ENCODE results near the gene TMUB1. TPM values are rescaled to one million over a fixed set of nuclear protein-coding genes. Genes with fewer than 3 reads are reported as not detected.

TMUB1 gene
- polyA plus RNA-seq, 3 donors from 2014 or later, result 47.5 to 57.5 (median 49.6) TPM

DNA sequence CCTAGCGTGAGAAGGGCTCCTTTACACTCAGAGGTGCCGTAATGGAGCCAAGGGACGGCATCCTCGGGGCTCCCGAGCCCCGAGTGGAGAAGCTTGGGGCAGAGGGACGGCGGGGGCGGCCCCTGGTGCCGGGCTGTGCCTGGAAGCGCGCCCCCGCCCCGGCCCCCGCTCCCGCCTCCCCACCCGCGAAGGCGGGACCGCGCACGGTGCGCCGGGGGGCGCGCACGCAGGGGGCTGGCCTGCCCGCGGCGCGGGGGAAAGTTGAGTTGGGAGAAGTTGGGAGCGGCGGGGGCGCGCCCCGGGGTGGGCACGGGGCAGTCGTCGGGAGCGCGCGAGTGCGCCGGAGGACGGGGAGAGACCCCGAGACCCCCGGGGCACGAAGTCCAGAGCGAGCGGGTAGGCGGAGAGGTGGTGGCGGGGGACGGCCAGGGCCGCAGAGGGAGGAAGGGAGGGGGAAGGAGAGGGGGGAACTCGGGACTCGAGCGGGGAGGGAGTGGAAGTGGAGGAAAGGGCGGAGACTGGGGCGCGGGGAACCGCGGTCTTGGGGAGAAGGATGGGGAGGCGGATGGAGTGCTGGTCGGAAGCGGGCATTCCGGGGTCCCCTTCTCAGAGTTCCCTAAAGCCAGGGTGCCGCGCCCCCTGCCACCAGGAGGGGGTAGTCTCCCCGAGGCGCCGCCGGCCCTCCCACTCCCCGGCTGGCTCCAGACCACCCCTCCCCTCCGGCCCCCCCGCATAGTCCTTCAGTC, 23.8 kb downstream of the TMUB1 start, which contains the start of gene SLC4A2:
SLC4A2 (plus strand) TSS at position 223 of the 746 bp plus-strand sequence. CDS start 2,399 bp downstream, outside the sequence.
- H3K27ac Mint-ChIP-seq, result peak within 1 kb of the TSS; percentile 85 to 97 (median 95)
- peak within 1 kb of the TSS; percentile 92 to 95 (median 92) for H3K4me3 Mint-ChIP-seq
- peaks cover 0 to 6% (median 3%) of the 10 kb centered on the region in 3 donors for H3K27me3 Mint-ChIP-seq (ENCODE audit: low read depth in 3 of 3)
- no peaks in the 10 kb centered on the region for H3K9me3 Mint-ChIP-seq
- peaks cover 0 to 3% (median 0%) of the 10 kb centered on the region in 3 donors for H3K36me3 Mint-ChIP-seq
- H3K4me1 Mint-ChIP-seq, result peaks cover 34 to 42% of the 10 kb centered on the region in 2 donors
- peak; percentile 77 to 80 (median 78) for DNase-seq

DNA sequence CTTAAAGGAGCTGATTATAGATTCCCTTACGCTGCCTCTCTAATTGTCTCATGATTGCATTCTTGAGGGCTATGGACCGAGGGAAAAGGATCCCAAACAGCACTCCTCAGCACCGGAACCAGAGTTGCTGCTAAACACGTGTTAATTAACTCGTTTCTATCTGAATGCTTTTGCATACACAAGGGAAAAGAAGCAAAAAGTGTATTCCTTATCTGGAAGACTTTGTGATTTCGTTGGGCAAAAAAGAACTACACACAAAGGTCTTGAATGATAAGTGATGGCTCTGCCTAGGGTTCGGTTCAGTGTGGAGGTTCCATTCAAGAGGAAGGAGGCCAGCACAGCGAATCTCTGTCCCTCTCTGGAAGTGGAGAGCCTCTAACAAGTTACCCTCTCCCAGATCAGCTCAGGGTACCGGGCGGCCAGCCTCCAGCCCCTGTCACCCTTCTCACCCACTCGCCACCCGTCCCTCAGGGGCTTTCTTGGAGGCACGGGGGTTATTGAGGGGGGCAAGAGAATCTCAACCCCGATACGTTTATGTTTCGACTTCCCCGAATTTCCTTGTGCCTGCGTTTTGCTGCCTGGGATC, 24.4 kb downstream of the TMUB1 start:
- H3K4me3 Mint-ChIP-seq, result peak overlapping the region; percentile 92 to 95 (median 92)
- H3K9me3 Mint-ChIP-seq, result no peaks in the 10 kb centered on the region
- no peak for DNase-seq
- peak overlapping the region; percentile 85 to 97 (median 95) for H3K27ac Mint-ChIP-seq
- peaks cover 0 to 6% (median 3%) of the 10 kb centered on the region in 3 donors for H3K27me3 Mint-ChIP-seq (ENCODE audit: low read depth in 3 of 3)
- peaks cover 34 to 42% of the 10 kb centered on the region in 2 donors for H3K4me1 Mint-ChIP-seq
- peaks cover 0 to 5% (median 0%) of the 10 kb centered on the region in 3 donors for H3K36me3 Mint-ChIP-seq

DNA sequence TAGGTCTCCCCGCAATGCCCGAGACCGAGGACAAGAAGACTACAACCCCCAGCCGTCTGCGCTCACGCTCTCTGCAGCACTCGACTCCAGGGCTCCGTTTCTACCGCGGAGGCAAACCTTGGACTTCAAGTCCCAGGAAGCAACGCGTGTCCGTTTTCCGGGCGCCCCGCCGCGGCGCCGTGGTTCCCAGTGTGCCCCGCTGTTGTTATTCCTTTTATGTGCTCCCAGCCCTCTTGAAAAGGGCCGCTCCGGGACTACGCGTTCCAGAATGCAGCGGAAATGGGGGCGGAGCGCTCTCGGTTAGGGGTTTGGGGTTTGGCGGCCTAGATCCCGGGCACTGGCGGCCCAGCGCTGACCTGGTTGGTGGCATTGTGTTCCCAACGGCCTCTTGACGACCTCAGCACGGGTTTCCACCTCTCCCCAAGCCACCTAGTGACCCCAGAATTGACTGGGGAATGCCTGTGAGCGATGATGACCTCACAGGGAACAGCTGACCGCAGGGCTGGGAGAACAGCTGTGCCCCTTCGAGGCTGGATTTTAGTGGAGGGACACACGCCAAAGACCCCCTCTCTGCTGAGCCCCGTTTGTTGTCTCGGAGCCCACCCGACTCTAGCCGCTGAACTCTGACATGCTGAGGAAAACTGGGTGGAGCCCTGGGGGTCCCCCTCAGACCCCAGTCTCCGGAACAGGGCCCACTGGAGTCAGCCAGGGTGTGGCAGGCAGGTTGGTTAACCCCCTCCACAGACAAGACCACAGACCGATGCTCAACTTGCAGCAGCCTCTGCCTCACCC, 25.1 kb downstream of the TMUB1 start:
- peaks cover 34 to 42% of the 10 kb centered on the region in 2 donors for H3K4me1 Mint-ChIP-seq

DNA sequence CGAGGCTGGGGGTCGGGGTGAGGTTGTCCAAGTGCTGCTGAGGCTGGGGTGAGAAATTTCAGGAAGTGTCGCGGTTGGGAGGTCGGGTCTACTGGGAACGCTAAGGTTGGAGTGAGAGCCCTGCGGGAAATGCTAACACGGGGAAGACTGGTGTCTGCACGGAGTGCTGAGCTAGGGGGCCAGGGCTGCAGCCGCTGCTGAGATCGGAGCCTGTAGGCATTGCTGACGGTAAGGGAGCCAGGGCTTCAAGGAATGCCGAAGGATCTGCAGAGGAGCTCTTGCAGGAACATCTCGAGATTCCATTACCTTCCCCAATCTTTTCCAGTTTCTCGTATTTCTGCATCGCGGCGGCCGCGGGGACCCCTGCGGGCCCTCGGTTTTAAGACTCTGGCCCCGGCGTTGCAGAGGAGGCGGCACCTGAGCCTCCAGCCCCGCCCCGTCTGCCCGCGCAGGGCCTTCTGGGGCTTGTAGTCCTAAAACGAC, 25.7 kb downstream of the TMUB1 start, which contains the start of gene CDK5:
CDK5 (minus strand) TSS at position 392 of the 483 bp plus-strand sequence; CDS start at position 343, 49 bp downstream.
- Mint-ChIP-seq H3K4me1 (peaks cover 35 to 42% of the 10 kb centered on the region in 2 donors), H3K4me3 (peak within 1 kb of the TSS; percentile 92 to 95 (median 92)), H3K9me3 (no peaks in the 10 kb centered on the region), H3K27ac (peak within 1 kb of the TSS; percentile 85 to 97 (median 95)), H3K27me3 (ENCODE audit: low read depth in 3 of 3) (peaks cover 0 to 6% (median 3%) of the 10 kb centered on the region in 3 donors), H3K36me3 (peaks cover 3 to 5% (median 4%) of the 10 kb centered on the region in 3 donors)
- DNase-seq, result no peak

More for the DNA sequence above, 25.1 kb downstream of the TMUB1 start:
- Mint-ChIP-seq H3K27ac (peak overlapping the region; percentile 85 to 97 (median 95)), H3K4me3 (peak overlapping the region; percentile 92 to 95 (median 92)), H3K27me3 (ENCODE audit: low read depth in 3 of 3) (peaks cover 0 to 6% (median 3%) of the 10 kb centered on the region in 3 donors), H3K36me3 (peaks cover 0 to 5% (median 0%) of the 10 kb centered on the region in 3 donors), H3K9me3 (no peaks in the 10 kb centered on the region)
- peak; percentile 93 to 95 (median 94) for DNase-seq

GRCh38 chr7:151056666-151057505, 26.4 kb downstream of the TMUB1 start:
- Mint-ChIP-seq H3K27me3 (ENCODE audit: low read depth in 3 of 3) (peaks cover 0 to 6% (median 3%) of the 10 kb centered on the region in 3 donors), H3K9me3 (no peaks in the 10 kb centered on the region), H3K4me3 (peak overlapping the region; percentile 92 to 95 (median 92)), H3K4me1 (peaks cover 36 to 42% of the 10 kb centered on the region in 2 donors), H3K27ac (peak overlapping the region in 5 of 6 donors; percentile 62 to 97 (median 85)), H3K36me3 (peaks cover 4 to 6% (median 5%) of the 10 kb centered on the region in 3 donors)
- DNase-seq, result no peak

- H3K9me3 Mint-ChIP-seq, result no peaks in the 10 kb centered on the region
- H3K4me1 Mint-ChIP-seq, result peaks cover 32 to 36% of the 10 kb centered on the region in 2 donors
- peaks cover 0 to 6% (median 3%) of the 10 kb centered on the region in 3 donors for H3K27me3 Mint-ChIP-seq (ENCODE audit: low read depth in 3 of 3)
- DNase-seq, result no peak
- peaks cover 4 to 6% (median 5%) of the 10 kb centered on the region in 3 donors for H3K36me3 Mint-ChIP-seq
- peak overlapping the region; percentile 7 to 95 (median 92) for H3K4me3 Mint-ChIP-seq
- H3K27ac Mint-ChIP-seq, result no peak overlapping the region
Observed at GRCh38 chr7:151056283-151056665, 27.0 kb downstream of the TMUB1 start.

DNA sequence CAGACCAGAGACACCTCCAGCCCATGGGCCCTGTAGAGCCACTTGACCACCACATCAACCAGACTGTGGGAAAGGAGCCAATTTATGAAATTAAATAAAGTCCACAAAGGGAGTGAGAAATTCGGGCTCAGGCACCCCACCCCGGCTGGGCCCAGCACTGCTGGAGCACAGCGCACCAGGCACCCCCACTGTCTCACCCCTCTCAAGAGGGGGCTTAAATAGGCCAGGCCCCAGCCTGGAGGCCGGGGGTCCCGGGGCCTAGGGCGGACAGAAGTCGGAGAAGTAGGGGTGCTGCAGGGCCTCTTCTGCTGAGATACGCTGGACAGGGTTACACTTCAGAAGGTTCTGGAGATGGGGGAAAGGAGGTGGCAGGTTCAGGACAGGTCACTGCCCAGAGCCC, 29.5 kb downstream of the TMUB1 start:
- H3K4me1 Mint-ChIP-seq, result peaks cover 17 to 24% of the 10 kb centered on the region in 2 donors
- no peak overlapping the region for H3K4me3 Mint-ChIP-seq
- no peak for DNase-seq
- no peaks in the 10 kb centered on the region for H3K9me3 Mint-ChIP-seq
- H3K27ac Mint-ChIP-seq, result no peak overlapping the region
- peaks cover 4 to 6% (median 5%) of the 10 kb centered on the region in 3 donors for H3K36me3 Mint-ChIP-seq
- H3K27me3 Mint-ChIP-seq (ENCODE audit: low read depth in 3 of 3), result peaks cover 0 to 4% (median 3%) of the 10 kb centered on the region in 3 donors

DNA sequence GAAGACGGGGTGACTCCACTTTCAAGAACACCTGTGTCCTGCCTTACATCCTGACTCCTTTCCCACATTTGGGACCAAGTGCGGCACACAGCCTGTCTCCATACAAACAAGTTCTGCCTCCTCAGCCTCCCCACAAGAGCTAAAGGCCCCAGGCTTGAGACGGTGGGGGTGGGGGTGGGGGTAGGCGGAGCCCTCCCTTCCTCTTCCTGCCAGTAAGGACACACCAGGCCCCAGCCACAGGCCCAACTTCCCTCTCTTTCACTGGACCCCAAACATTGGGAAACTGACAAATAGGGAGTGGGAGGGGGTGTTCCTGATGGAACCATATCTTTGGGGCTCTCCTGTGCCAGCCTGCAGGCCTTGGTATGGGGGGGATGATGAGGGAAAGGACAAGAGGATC, 30.2 kb downstream of the TMUB1 start:
- H3K27ac Mint-ChIP-seq, result no peak overlapping the region
- no peaks in the 10 kb centered on the region for H3K9me3 Mint-ChIP-seq
- DNase-seq, result no peak
- peaks cover 0 to 2% (median 0%) of the 10 kb centered on the region in 3 donors for H3K27me3 Mint-ChIP-seq (ENCODE audit: low read depth in 3 of 3)
- peaks cover 11 to 17% of the 10 kb centered on the region in 2 donors for H3K4me1 Mint-ChIP-seq
- peaks cover 4 to 6% (median 5%) of the 10 kb centered on the region in 3 donors for H3K36me3 Mint-ChIP-seq
- H3K4me3 Mint-ChIP-seq, result no peak overlapping the region

- peaks cover 4 to 6% (median 5%) of the 10 kb centered on the region in 3 donors for H3K36me3 Mint-ChIP-seq
- H3K27ac Mint-ChIP-seq, result no peak overlapping the region
- DNase-seq, result peak; percentile 34
- H3K4me1 Mint-ChIP-seq, result peaks cover 0 to 2% of the 10 kb centered on the region in 2 donors
- no peaks in the 10 kb centered on the region for H3K9me3 Mint-ChIP-seq
- H3K27me3 Mint-ChIP-seq (ENCODE audit: low read depth in 3 of 3), result peaks cover 0 to 1% (median 0%) of the 10 kb centered on the region in 3 donors
- H3K4me3 Mint-ChIP-seq, result no peak overlapping the region
Observed at GRCh38 chr7:151051108-151051507, 32.2 kb downstream of the TMUB1 start.

DNA sequence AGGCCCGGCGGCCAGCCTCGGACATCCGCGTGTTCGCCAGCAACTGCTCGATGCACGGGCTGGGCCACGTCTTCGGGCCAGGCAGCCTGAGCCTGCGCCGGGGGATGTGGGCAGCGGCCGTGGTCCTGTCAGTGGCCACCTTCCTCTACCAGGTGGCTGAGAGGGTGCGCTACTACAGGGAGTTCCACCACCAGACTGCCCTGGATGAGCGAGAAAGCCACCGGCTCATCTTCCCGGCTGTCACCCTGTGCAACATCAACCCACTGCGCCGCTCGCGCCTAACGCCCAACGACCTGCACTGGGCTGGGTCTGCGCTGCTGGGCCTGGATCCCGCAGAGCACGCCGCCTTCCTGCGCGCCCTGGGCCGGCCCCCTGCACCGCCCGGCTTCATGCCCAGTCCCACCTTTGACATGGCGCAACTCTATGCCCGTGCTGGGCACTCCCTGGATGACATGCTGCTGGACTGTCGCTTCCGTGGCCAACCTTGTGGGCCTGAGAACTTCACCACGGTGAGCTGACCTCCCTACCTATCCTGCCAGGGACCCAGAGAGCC, 34.3 kb downstream of the TMUB1 start:
- Mint-ChIP-seq H3K4me3 (no peak overlapping the region), H3K4me1 (peaks cover 0 to 2% of the 10 kb centered on the region in 2 donors), H3K9me3 (no peaks in the 10 kb centered on the region), H3K36me3 (peaks cover 0 to 7% (median 6%) of the 10 kb centered on the region in 3 donors), H3K27ac (no peak overlapping the region), H3K27me3 (ENCODE audit: low read depth in 3 of 3) (peaks cover 0 to 3% (median 0%) of the 10 kb centered on the region in 3 donors)
- no peak for DNase-seq

- Mint-ChIP-seq H3K27me3 (ENCODE audit: low read depth in 3 of 3) (peaks cover 0 to 3% (median 0%) of the 10 kb centered on the region in 3 donors), H3K4me3 (no peak within 1 kb of the TSS), H3K27ac (peak within 1 kb of the TSS in 1 of 6 donors; percentile 14), H3K9me3 (no peaks in the 10 kb centered on the region), H3K4me1 (peaks cover 0 to 2% of the 10 kb centered on the region in 2 donors), H3K36me3 (peaks cover 0 to 7% (median 6%) of the 10 kb centered on the region in 3 donors)
- no peak for DNase-seq
Observed at GRCh38 chr7:151047976-151048815, 35.1 kb downstream of the TMUB1 start, which contains the start of gene ASIC3. Gene ASIC3, plus strand, starts transcription at chr7:151048531. Its CDS starts 355 bp downstream, at chr7:151048886.
